GM18526 (cell line): Measurements from ENCODE around the gene KRTAP10-3.

Source experiments
- POLR2A ChIP-seq: IDR thresholded peaks from 3 replicates; pipeline ENCODE4 v1.6.1; 2011; ENCODE audit not compliant: insufficient read length; ENCODE audit errors: extremely low read depth

KRTAP10-3 gene

GRCh38 chr21:44520326-44521300, 38.0 kb downstream of the KRTAP10-3 start:
- TF ChIP-seq POLR2A: no peak

- no peak for TF ChIP-seq POLR2A
Measured at GRCh38 chr21:44519346-44520325, 39.0 kb downstream of the KRTAP10-3 start.

GRCh38 chr21:44518686-44519085, 39.9 kb downstream of the KRTAP10-3 start:
- TF ChIP-seq POLR2A: no peak

- TF ChIP-seq POLR2A: no peak
Measured at GRCh38 chr21:44517175-44517899, 41.3 kb downstream of the KRTAP10-3 start.

- no peak for TF ChIP-seq POLR2A
Measured at GRCh38 chr21:44516828-44517174, 41.8 kb downstream of the KRTAP10-3 start.

- no peak for TF ChIP-seq POLR2A
Measured at GRCh38 chr21:44516342-44516741, 42.3 kb downstream of the KRTAP10-3 start.

- no peak for TF ChIP-seq POLR2A
Measured at GRCh38 chr21:44515359-44516165, 43.0 kb downstream of the KRTAP10-3 start.

GRCh38 chr21:44514746-44515358, 43.7 kb downstream of the KRTAP10-3 start:
- TF ChIP-seq POLR2A: no peak

GRCh38 chr21:44514218-44514520, 44.4 kb downstream of the KRTAP10-3 start:
- no peak for TF ChIP-seq POLR2A

GRCh38 chr21:44513389-44514217, 45.0 kb downstream of the KRTAP10-3 start:
- no peak for TF ChIP-seq POLR2A

- no peak for TF ChIP-seq POLR2A
Measured at GRCh38 chr21:44512496-44513388, 45.9 kb downstream of the KRTAP10-3 start.

- TF ChIP-seq POLR2A: no peak
Measured at GRCh38 chr21:44511938-44512275, 46.7 kb downstream of the KRTAP10-3 start.
